Measurements from ENCODE around the gene PCED1A. TPM values are rescaled to one million over a fixed set of nuclear protein-coding genes. Genes with fewer than 3 reads are reported as not detected.

Gene PCED1A
- total and polyA plus RNA-seq, 4 donors: 6.8 to 13.4 (median 13.0) TPM

GRCh38 chr20:2880650-2881049 lies 40.2 kb upstream of the PCED1A start:
- Histone ChIP-seq H3K4me1 (ENCODE audit: control insufficient read depth in 4 of 4, insufficient read depth in 4 of 4, low read length in 3 of 4) (peaks cover 0 to 4% (median 2%) of the 10 kb centered on the region in 4 donors), H3K9me3 (ENCODE audit: control insufficient read depth in 4 of 4, low read length in 3 of 4) (no peaks in the 10 kb centered on the region), H3K27ac (ENCODE audit: low read depth in 1 of 2, low read length in 2 of 2) (no peak overlapping the region), H3K27me3 (ENCODE audit: control insufficient read depth in 4 of 4, insufficient read depth in 4 of 4, low read length in 3 of 4) (no peaks in the 10 kb centered on the region), H3K36me3 (ENCODE audit: control insufficient read depth in 4 of 4, insufficient read depth in 3 of 4, low read depth in 1 of 4, low read length in 3 of 4) (no peaks in the 10 kb centered on the region), H3K9ac (ENCODE audit: low read depth in 1 of 2, low read length in 2 of 2) (no peak overlapping the region), H3K4me3 (ENCODE audit: low read depth in 1 of 3, low read length in 3 of 3) (no peak overlapping the region)
- 82% methylated on average over 7 of the region's 7 CpGs for WGBS
- TF ChIP-seq, protein P1, sequence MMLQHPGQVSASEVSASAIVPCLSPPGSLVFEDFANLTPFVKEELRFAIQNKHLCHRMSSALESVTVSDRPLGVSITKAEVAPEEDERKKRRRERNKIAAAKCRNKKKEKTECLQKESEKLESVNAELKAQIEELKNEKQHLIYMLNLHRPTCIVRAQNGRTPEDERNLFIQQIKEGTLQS (IDR thresholded peaks at IDR 0.05): no peak
- TF ChIP-seq HNF4G (IDR thresholded peaks at IDR 0.05): no peak
- no peak for TF ChIP-seq HNF4A (conservative IDR thresholded peaks at IDR 0.05)
- no peak for TF ChIP-seq TAF1 (conservative IDR thresholded peaks at IDR 0.05)
- TF ChIP-seq, protein P2, sequence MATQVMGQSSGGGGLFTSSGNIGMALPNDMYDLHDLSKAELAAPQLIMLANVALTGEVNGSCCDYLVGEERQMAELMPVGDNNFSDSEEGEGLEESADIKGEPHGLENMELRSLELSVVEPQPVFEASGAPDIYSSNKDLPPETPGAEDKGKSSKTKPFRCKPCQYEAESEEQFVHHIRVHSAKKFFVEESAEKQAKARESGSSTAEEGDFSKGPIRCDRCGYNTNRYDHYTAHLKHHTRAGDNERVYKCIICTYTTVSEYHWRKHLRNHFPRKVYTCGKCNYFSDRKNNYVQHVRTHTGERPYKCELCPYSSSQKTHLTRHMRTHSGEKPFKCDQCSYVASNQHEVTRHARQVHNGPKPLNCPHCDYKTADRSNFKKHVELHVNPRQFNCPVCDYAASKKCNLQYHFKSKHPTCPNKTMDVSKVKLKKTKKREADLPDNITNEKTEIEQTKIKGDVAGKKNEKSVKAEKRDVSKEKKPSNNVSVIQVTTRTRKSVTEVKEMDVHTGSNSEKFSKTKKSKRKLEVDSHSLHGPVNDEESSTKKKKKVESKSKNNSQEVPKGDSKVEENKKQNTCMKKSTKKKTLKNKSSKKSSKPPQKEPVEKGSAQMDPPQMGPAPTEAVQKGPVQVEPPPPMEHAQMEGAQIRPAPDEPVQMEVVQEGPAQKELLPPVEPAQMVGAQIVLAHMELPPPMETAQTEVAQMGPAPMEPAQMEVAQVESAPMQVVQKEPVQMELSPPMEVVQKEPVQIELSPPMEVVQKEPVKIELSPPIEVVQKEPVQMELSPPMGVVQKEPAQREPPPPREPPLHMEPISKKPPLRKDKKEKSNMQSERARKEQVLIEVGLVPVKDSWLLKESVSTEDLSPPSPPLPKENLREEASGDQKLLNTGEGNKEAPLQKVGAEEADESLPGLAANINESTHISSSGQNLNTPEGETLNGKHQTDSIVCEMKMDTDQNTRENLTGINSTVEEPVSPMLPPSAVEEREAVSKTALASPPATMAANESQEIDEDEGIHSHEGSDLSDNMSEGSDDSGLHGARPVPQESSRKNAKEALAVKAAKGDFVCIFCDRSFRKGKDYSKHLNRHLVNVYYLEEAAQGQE (IDR thresholded peaks at IDR 0.05): no peak
- TF ChIP-seq YY1 (IDR thresholded peaks at IDR 0.05): no peak
- TF ChIP-seq, protein P3, sequence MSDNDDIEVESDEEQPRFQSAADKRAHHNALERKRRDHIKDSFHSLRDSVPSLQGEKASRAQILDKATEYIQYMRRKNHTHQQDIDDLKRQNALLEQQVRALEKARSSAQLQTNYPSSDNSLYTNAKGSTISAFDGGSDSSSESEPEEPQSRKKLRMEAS (IDR thresholded peaks at IDR 0.05): no peak
- TF ChIP-seq SP1 (IDR thresholded peaks at IDR 0.05): no peak
- TF ChIP-seq GABPA (IDR thresholded peaks at IDR 0.05 in 1 of 2, conservative IDR thresholded peaks at IDR 0.05 in 1 of 2): no peak
- no peak for TF ChIP-seq FOXA1 (IDR thresholded peaks at IDR 0.05)
- TF ChIP-seq RXRA (IDR thresholded peaks at IDR 0.05): no peak
- TF ChIP-seq ZBTB33 (IDR thresholded peaks at IDR 0.05): no peak
- TF ChIP-seq NR2F2 (IDR thresholded peaks at IDR 0.05): no peak
- TF ChIP-seq, protein P4, sequence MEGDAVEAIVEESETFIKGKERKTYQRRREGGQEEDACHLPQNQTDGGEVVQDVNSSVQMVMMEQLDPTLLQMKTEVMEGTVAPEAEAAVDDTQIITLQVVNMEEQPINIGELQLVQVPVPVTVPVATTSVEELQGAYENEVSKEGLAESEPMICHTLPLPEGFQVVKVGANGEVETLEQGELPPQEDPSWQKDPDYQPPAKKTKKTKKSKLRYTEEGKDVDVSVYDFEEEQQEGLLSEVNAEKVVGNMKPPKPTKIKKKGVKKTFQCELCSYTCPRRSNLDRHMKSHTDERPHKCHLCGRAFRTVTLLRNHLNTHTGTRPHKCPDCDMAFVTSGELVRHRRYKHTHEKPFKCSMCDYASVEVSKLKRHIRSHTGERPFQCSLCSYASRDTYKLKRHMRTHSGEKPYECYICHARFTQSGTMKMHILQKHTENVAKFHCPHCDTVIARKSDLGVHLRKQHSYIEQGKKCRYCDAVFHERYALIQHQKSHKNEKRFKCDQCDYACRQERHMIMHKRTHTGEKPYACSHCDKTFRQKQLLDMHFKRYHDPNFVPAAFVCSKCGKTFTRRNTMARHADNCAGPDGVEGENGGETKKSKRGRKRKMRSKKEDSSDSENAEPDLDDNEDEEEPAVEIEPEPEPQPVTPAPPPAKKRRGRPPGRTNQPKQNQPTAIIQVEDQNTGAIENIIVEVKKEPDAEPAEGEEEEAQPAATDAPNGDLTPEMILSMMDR (IDR thresholded peaks at IDR 0.05; ENCODE audit: low read depth, low read length, missing input control): no peak
- no peak for TF ChIP-seq EGR1 (IDR thresholded peaks at IDR 0.05; ENCODE audit: low read depth in 2 of 2)
- no peak for TF ChIP-seq FOXA2 (IDR thresholded peaks at IDR 0.05)
- no peak for TF ChIP-seq JUND (IDR thresholded peaks at IDR 0.05)
- DNase-seq (ENCODE audit: low spot score): no peak

DNA sequence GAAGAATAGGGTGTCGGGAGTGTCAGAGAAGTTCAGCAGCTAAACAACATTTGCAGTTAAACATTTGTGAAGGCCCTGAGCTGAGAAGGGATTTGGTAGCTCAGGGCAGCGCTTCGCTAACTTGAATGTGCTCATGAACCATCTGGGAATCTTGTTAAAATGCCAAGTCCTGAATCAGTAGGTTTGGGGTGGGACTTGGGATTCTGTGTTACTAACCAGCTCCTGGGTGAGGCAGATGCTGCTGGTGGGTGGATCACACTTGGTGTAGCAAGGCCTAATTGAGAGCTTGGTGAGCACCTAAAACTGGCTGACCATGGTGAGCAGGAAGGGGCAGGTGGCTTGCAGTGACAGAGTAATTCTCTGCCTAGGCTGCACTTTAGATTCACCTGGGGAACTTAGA lies 38.7 kb upstream of the PCED1A start:
- Histone ChIP-seq H3K4me1 (ENCODE audit: control insufficient read depth in 4 of 4, insufficient read depth in 4 of 4, low read length in 3 of 4) (peaks cover 1 to 13% (median 10%) of the 10 kb centered on the region in 4 donors), H3K27ac (ENCODE audit: low read depth in 1 of 2, low read length in 2 of 2) (no peak overlapping the region), H3K9me3 (ENCODE audit: control insufficient read depth in 4 of 4, low read length in 3 of 4) (no peaks in the 10 kb centered on the region), H3K9ac (ENCODE audit: low read depth in 1 of 2, low read length in 2 of 2) (no peak overlapping the region), H3K36me3 (ENCODE audit: control insufficient read depth in 4 of 4, insufficient read depth in 3 of 4, low read depth in 1 of 4, low read length in 3 of 4) (no peaks in the 10 kb centered on the region), H3K27me3 (ENCODE audit: control insufficient read depth in 4 of 4, insufficient read depth in 4 of 4, low read length in 3 of 4) (no peaks in the 10 kb centered on the region), H3K4me3 (ENCODE audit: low read depth in 1 of 3, low read length in 3 of 3) (no peak overlapping the region)
- no peak for DNase-seq (ENCODE audit: low spot score)
- 94% methylated on average over 3 of the region's 3 CpGs for WGBS
- TF ChIP-seq, protein P4 (IDR thresholded peaks at IDR 0.05; ENCODE audit: low read depth, low read length, missing input control): no peak
- TF ChIP-seq EGR1 (IDR thresholded peaks at IDR 0.05; ENCODE audit: low read depth in 2 of 2) (no peak), HNF4A (conservative IDR thresholded peaks at IDR 0.05) (no peak), JUND (IDR thresholded peaks at IDR 0.05) (no peak), ZBTB33 (IDR thresholded peaks at IDR 0.05) (no peak), YY1 (IDR thresholded peaks at IDR 0.05) (no peak), FOXA1 (IDR thresholded peaks at IDR 0.05) (no peak), NR2F2 (IDR thresholded peaks at IDR 0.05) (no peak), RXRA (IDR thresholded peaks at IDR 0.05) (no peak), GABPA (IDR thresholded peaks at IDR 0.05 in 1 of 2, conservative IDR thresholded peaks at IDR 0.05 in 1 of 2) (no peak), HNF4G (IDR thresholded peaks at IDR 0.05) (no peak), FOXA2 (IDR thresholded peaks at IDR 0.05) (no peak), SP1 (IDR thresholded peaks at IDR 0.05) (no peak)
- TF ChIP-seq, protein P3 (IDR thresholded peaks at IDR 0.05): no peak
- TF ChIP-seq, protein P1 (IDR thresholded peaks at IDR 0.05): no peak

All from liver (tissue), 9 donors.